ENCODE results near the gene BRIX1.

DNA sequence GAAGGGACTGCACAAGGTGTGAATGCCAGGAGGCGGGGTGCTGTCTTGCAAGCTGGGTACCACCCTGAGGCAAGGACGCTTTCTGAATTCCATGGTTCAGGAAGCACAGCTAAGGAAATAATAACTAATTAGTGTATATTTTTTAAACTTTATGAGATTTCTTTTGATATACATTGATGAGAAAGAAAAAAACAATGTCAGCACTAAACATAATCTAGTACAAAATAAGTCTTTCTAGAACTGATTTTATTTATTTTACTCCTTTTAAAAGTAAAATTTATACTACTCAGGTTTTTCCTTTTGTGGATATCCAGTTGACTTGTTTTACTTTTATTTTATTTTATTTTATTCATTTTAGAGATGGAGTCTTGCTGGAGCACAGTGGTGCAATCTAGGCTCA is 17.4 kb downstream of the BRIX1 start:
- TF ChIP-seq, protein P1, sequence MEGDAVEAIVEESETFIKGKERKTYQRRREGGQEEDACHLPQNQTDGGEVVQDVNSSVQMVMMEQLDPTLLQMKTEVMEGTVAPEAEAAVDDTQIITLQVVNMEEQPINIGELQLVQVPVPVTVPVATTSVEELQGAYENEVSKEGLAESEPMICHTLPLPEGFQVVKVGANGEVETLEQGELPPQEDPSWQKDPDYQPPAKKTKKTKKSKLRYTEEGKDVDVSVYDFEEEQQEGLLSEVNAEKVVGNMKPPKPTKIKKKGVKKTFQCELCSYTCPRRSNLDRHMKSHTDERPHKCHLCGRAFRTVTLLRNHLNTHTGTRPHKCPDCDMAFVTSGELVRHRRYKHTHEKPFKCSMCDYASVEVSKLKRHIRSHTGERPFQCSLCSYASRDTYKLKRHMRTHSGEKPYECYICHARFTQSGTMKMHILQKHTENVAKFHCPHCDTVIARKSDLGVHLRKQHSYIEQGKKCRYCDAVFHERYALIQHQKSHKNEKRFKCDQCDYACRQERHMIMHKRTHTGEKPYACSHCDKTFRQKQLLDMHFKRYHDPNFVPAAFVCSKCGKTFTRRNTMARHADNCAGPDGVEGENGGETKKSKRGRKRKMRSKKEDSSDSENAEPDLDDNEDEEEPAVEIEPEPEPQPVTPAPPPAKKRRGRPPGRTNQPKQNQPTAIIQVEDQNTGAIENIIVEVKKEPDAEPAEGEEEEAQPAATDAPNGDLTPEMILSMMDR (IDR thresholded peaks at IDR 0.05; ENCODE audit: low read depth, low read length) = no peak
- TF ChIP-seq POLR2A (IDR thresholded peaks at IDR 0.05; ENCODE audit: extremely low read depth, insufficient read length) = no peak
